Activated CD8-positive, alpha-beta memory T cell treated with anti-CD3 and anti-CD28 coated beads for 4 hours (primary cell): Measurements from ENCODE around the gene CIB4.
"Not testable (repeated sequence)": the region's sequence is repeated elsewhere in the genome, so short reads cannot be mapped to it uniquely, and the experiment has no call there.

Experiments used
- DNase-seq, 2 donors: peaks; one replicate each; pipeline ENCODE4 v3.0.0-alpha.2; 2020; ENCODE audit warnings: low read depth in 2 of 2

The CIB4 gene

DNA sequence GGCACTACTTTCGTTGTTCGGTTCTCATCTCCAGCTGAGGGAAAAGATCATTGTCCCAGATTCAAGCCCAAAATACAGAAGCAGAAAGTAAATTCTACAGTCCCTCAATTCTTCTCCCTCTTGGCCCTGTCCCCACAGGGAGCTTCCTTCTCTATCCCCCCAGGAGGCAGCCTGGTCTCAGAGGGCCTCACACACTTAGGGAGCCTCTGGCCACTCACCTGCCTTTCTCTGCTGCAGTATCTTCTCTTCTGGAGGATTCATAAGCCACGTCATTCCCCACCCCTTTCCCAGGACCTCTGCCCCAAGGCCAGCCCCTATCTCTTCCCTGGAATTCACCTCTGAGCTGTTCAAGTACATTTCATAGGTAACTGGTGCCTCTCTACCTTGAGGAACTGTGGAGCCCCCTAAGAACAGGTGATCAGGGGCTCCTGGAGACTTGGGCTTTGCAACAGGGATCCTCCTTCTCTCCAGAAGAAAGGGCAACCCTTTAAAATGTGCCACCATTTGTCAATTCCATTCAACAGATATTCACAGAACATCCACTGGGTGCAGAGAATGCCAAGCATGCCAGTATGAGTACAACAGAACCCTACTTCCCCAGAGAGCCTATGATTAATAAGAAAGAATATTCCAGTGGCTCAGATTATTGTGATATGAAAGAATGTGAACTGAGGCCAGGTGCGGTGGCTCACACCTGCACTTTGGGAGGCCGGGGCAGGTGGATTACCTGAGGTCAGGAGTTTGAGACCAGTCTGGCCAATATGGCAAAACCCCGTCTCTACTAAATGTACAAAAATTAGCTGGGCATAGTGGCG is 72.9 kb downstream of the CIB4 start:
- DNase-seq = no peak

DNA sequence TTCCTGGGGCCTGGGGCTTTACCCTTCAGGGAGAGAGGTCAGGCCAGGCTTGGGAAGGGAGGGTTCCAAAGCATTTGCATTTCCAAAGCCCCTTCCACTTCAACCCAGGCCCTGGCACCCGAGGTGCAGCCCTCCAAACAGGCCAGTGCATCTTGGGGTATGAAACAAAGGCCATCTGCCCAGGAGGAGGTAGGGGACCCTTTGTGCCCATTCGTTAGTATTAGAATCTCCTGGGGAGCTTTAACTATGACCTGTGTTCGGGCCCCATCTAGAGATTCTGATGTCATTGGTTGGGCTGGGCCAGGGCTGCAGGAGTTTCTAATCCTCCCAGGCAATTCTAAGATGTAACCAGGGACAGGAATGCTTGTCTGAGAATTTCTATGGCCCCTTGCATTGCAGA is 73.6 kb downstream of the CIB4 start:
- DNase-seq = no peak

DNA sequence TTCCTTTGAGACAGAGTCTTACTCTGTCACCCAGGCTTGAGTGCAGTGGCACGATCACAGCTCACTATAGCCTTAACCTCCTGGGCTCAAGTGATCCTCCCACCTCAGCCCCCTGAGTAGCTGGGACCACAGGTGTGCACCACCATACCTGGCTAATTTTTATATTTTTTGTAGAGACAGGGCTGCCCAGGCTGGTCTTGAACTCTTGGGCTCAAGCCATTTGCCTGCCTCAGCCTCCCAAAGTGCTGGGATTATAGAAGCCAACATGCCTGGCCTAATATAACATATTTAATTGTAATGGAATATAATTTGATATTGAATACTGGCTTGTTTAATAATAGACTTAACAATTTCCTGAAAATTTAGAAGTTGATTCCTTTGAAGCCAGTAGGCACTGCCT is 74.4 kb downstream of the CIB4 start:
- DNase-seq = not testable (repeated sequence)

DNA sequence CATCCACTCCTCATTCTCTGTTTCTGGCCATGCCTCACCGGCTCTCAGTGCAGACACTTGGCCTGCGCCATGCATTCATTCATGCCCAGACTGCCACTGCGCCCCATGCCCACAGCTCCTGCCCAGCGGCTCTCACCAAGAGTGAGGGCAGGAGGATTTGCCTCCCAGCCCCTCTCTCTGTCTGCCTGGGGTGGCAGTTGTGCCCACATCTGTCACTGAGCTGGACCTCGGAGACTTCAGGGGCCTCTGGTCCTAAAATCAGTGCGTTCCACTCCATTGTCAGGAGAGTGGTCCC is 75.1 kb downstream of the CIB4 start:
- DNase-seq = no peak

DNA sequence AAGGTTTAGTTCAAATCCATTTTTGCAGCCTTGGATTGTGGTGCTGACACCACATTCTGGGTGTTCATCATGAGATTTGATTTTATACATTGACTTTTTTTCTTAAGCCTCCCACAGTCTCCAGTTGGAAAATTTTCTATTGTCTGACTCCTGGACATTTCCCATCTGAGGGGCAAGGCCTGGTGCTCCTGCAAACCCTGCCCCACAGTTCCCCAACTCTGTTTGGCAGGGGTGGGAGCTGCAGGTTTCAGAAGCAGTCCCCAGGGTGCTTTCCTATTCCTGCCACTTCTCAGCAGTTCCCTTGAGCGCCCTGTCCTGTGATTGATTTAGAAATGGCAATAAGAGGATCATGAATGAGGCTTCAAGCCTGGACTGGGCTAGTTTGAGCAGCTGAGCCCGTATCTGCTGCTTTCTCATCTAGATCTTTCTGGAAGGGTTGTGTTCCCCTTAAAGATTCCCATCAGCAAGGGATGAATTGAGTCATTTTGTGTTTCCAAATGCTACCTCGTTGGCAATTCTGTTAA is 77.0 kb downstream of the CIB4 start:
- no peak for DNase-seq

DNA sequence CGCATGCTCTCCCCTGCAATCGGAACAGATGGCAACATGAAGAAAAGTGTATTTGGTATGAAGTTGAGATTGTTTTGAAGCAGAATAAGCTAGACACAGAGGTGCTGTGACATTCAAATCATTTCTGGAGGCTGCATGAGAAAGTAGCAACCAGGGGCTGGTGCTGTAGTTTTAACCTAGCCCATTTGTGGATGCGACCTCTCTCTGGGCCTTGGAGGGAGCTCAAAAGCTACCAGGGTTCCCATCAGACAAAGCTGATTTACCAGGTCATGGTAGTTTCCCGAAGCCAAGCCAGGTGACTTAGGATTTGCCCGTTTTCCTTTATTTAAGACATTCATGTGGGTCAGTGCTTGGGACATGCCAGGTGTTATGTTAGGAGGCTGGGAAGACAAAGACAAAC is 77.5 kb downstream of the CIB4 start:
- DNase-seq = no peak

DNA sequence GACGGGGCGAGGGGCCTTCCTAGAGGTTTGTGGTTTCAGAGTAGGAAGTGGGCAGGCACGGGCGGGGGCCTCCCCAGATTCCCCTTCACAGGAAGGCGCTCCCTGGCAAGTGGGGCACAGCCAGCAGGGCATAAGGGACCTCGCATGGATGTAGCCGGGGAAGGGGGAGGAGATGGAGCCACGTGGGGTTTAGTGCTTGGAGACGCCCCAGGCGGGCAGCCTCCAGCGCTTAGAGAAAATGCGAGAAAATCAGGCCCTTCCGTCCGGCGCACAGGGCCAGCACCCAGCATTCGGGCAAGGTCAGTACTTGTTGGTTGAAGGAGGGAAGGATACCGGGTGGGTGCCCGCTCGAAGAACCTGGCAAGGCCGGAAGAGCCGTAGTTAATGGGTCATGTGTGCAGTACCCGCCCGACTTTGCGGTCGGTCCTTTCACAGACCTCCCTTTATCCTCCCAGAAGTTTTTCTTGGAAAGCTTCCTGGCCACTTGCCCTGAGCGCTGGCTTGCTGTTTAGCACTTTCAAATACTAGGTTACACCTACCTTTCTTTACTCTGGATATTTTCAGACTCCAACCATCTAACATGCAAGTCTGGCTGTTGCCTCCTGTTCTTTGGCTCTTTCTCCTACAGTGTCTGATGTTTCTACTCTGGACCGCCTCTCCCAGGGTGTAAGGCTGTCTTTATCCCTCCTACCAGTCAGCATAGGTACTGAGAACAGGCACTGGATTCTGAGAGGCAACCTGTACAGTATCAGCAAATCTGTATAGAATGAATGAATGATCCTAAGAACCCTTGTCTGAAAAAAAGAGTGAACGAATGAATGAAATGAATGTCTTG is 78.1 kb downstream of the CIB4 start:
- no peak for DNase-seq

DNA sequence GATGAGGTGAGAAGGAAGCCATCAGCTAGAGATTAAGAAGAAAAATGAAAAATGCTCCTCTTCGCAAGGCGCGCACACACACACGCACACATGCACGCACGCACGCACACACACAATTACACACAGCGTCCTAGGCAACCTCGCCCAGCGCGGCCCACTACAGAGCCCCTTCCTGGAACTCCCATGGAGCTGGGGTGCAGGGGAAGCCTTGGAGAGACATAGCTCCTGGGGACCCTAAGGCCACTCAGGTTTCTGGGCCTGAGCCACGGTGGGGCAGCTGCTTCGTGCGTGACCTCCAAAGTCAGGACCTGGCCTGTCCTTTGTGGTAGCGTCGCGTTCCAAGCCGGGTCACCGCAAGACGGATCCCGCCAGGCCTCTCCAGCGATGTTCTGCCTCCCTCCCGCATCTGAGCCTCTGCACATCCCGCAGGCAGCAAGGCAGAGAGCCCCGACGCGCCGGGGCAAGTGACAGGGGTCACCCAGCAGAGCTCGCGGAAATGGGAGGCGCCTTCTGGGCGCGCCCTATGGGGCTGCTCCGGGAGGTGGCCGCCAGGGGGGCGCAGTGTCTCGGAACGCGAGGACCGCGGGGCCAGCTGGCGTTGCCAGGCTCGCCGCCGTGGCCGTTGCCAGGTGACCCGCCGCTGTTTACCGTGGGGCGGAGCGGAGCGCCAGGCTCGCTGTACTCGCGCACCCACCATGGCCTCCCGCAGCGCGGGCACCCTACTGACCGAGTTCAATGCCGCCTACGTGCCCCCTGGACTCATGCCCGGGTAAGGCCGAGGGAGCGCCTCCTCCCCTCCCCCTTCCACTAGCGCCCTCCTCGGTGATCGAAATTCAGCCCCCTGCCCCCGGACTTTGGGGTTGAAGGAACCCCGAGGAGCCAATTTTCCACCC is 79.0 kb downstream of the CIB4 start:
- no peak for DNase-seq

DNA sequence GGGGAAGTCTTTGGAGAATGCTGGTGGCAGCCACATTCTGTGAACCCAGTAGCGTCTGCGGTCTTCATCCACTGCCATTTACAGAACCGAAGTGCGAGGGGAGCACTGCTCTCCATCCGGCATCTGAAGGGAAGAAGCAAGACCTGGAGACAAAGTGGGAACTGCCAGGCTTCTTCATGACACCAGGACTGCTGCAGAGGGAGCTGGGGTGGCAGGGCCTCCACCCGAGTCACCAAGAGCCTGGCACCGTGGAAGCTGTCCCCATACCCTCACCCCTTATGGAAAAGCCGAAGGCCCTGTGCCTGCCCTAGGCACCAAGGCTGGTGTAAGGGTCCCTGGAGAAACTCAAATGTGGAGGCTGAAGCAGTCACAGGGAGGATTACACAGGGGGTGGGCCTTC is 79.8 kb downstream of the CIB4 start:
- no peak for DNase-seq

DNA sequence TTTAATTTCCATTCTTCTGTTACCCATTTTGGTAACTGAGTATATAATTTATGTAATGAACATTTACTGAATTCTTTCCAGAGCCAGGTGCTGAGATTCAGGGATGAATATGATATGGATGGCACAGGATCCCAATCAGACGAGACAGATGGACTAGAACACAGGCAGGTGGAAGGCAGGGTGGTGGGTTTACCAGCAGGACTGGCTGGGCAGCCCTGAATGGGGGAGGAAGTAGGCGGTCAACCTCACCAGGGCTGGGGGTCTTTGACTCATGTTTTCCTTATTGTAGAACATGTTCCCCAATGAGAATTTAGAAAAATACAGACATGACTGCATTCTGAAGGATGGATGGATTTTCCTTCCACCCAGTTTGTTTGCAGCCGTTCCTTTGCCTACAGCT is 80.3 kb downstream of the CIB4 start:
- no peak for DNase-seq

DNA sequence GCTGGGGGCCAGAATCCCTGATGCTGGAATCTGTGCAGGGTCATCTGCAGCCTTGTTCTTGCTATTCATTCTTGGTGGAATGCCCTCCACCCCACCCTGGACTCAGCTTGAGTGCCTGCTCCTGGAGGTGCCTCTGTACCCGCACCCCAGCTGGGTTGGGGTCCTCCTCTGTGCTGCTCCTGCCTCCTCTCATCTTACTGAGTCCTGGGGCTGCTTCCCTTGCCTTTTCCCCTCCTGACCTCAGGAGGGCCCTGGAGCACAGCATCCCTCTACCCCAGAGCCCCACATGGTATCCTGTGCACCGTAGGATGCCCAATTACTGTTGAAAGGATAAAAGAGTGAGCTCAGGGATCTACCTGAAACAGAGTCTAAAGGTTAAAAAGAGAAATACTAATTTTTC is 81.6 kb downstream of the CIB4 start:
- DNase-seq = no peak

DNA sequence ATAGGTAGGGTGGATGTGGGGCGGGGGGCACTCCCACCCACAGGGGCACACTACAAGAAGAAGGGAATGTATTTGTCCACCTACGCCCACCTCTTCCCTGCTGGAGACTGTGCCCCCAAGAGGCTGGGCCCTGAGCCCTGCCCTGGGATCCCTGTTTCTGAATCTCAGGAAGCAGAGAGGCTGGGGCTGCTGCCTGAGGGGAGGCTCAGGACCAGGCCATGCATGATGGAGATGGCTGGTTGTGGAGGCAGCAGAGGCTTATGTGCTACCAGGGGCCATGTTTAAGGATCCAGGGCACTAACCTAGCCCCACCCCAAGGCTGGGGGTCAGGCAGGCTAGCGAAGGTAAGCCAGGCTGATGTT is 82.1 kb downstream of the CIB4 start:
- no peak for DNase-seq

DNA sequence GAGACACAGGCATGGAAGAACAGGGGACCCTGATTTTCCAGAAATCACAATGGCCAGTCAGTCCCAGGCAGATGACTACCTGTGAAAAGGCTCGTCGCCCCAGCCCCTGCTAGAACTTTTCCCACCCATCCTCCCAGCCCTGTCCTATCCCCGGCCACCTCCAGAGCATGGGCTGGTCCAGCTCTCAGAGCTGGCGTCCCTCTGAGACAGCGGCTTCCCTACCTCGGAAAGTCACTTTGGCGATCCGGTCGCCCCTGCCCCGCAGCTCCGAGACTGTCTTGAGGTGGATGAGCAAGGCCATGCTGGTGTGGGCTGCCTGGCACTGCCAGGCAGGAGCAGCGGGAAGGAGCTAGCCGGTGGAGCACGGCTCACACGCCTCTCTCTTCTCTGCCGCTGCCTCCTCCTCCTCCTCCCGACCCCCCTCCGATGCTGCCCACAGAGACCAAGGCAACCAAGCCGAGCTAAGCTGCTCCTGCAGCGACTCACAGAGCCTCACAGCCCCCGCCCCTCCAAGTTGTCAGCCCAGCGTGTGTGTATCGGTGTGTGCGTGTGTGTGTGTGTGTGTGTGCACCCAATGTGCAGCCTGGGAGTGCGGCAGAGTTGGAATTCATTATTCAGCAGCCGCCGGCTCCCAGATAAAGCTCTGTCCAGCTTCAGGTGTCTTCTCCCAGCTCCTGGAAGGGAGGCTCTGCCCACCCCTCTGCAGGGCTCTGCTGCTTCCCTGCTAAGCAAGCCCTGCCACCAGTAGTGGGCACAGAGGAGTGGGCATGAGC is 82.7 kb downstream of the CIB4 start:
- no peak for DNase-seq

DNA sequence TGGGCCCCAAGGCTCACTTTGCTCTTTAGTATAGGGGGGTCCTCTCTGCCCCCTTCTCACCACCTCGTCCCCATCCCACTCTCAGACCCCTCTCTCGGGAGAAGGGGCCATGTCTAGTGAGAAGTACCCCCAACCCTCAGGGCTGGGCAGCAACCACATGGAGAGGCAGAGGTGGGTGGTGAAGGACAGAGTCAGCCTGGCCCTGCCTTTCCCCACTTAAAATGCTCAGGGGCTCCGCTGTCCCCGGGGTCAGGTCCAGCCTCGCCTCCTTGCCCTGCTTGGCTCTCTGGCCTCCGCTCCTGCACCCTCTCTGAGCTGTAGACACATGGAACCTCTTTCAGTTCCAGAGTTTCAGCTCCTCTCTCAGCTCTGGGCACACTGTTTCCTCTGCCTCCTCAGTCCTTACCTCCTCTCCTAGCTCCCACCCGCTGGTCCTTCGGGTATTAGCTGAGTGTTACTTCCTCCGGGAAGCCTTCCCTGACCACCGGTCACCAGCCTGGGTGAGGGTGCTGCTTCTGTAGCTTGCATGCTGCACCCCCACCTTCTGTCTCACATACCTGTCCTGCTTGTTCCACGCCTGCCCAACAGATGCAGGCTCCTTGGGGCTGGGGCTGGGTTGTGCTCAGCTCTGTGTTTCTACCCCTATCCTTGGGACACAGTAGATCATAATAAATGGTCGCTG is 83.8 kb downstream of the CIB4 start:
- no peak for DNase-seq

DNA sequence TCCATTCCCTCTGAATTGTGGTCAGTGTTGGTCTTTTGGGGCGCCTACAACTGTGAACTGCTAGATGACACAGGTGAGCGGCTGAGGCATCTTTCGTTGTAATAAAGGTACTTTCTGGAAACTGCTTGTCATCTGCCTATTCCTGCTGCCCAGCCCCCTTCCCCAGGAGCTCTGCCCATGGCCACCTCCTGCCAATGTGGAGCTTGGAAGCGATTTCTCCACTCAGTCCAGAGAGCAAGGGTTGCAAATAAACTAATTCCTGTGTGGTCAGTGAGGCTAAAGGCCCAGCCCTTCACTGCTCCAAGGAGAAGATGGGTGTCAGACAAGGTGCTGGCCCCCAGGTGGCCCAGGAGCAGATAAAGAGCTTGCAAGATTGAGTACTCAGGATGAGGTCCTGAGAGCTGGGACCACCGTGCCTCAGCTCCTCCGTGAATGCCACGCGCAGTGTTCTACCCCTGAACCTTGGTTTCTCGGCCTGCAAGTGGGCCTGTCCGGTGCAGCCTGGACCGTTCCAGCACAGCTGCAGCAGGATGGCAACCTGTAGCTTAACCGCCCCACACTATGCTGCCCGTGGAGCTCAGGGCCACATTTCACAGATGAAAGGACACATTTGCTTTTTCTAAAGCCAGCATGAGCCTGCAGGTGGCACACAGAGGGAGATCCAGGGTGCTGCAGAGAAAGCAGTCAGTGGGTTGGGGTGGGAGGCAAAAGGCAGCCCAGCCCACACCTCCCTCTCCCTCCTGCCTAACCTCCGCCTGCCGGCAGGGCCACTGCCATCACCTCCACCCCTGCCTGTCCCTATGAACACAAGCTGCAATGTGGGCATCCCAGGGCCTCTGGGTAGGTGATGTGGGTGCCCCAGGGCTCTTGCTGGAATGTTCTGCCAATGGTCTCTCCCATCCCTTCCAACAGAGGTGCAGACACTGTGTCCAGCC is 84.6 kb downstream of the CIB4 start:
- no peak for DNase-seq

DNA sequence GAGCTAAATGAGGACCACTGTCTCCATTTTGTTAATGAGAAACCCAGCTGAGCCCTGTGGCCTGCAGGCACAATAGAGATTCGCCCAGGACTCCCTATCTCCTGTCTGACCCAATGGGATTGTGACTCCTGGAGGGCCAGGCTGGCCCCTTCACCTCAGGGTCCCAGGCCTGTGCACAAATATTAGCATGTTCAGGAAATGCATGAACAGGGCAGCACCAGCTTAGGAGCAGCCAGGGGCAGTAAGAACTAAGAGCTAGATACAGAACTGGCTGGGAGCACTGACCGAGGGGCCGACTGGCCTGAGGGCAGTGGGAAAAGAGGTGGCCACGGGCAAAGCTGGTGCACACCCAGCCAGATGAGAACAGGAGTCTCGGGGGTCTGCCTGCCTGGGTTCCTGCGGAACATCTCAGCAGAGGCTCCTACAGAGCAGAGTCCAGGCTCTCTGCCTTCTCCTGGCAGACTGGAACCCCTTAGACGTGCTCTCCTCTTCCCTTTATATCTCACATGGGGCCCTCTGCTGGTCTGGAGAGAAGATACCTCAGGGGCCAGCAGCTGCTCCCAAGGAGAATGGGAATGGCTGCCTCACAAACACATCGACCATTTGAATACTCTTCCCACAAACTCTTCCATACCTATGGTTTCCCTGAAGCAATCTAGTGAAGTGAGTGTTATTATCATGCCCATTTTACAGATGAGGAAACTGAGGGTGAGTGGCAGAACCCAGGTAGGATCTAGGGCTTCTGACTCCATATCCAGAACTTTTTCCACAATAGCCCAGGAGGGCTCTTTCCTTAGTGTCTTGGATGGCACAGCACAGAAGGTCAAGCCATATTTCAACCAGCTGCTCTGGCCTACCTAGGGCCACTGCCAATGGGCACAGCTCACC is 85.7 kb downstream of the CIB4 start:
- DNase-seq = no peak

DNA sequence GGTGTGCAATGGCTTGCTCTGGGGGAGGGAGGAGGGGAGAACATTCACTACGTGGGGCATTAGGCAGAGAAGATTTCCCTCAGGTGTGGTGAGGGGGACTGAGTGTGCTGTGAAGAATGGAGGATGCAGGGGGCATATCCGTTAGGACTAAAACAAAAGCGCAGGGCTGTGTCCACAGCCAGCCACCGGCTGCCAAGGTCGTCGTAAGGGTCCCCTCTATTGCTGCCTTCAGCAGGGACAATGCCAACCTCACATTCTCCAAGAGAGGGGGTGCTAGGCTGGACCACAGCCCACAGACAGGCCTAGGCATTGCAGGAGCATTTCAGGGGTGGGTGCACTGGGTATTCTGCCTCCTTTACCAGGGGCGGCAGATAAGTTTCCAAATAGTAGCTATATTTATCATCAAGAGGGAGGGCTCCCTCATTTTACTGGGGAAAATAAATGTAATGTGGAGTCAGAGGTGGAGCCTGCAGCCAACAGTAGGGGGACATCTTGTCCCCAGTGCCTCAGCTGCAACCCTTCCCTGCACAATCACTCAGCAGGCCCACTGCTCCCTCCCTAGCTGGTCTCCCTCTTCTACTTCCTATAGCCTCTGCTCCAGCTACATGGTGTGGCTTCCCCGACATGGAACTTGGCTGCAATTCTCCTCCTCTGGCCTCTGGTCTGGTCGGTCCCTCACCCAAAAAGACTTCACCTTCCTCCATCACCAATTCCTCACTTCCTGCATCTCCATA is 88.4 kb downstream of the CIB4 start:
- no peak for DNase-seq
